OCI-LY7 (cell line): ENCODE results near the gene JCHAIN. TPM values are rescaled to one million over a fixed set of nuclear protein-coding genes. Genes with fewer than 3 reads are reported as not detected.

Experiments
- BruUV-seq: library from RNA; stranded (reverse); fragments of 400-500 nt; replicated peaks from 2 replicates; lab custom pipeline; 2021; lab: Mats Ljungman, UMichigan
- CTCF ChIA-PET: fragments of 300-600 bp; sonication (Branson Sonifier 250); formaldehyde crosslinking; loops from one replicate; lab custom pipeline; 2022; ENCODE audit warnings: antibody characterized with exemption; ENCODE audit not compliant: unreplicated experiment; lab: Charles Lee
- POLR2A ChIA-PET: fragments of 300-600 bp; sonication (Branson Sonifier 250); formaldehyde crosslinking; loops from one replicate; lab custom pipeline; 2022; ENCODE audit warnings: antibody characterized with exemption; lab: Charles Lee
- DNase-seq: peaks from one replicate; pipeline ENCODE4 v3.0.0-alpha.2; 2015; ENCODE audit warnings: low spot score
- H2AFZ ChIP-seq: fragments of 200-600 bp; sonication (generic), shearing (Covaris generic); 2 replicates; pipeline ENCODE4 v1.6.1; 2014; ENCODE audit warnings: mild to moderate bottlenecking, antibody characterized with exemption, low read length, moderate library complexity
- H3K27ac ChIP-seq: fragments of 200-600 bp; sonication (generic); 2 replicates; pipeline ENCODE4 v1.5.1; 2014; ENCODE audit warnings: mixed run types, low read depth, mild to moderate bottlenecking, moderate library complexity, low read length, inconsistent platforms; ENCODE audit not compliant: poor library complexity, severe bottlenecking
- H3K36me3 ChIP-seq: fragments of 200-600 bp; sonication (generic); 2 replicates; pipeline ENCODE4 v1.6.1; 2014; ENCODE audit warnings: mild to moderate bottlenecking, antibody characterized with exemption, low read length, moderate library complexity, mixed read lengths; ENCODE audit not compliant: insufficient read depth
- H3K4me1 ChIP-seq: fragments of 200-600 bp; sonication (generic); 2 replicates; pipeline ENCODE4 v1.5.1; 2014; ENCODE audit warnings: mild to moderate bottlenecking, low read length; ENCODE audit not compliant: insufficient read depth, poor library complexity, severe bottlenecking
- H3K4me2 ChIP-seq: fragments of 200-600 bp; sonication (generic); 2 replicates; pipeline ENCODE4 v1.6.1; 2014; ENCODE audit warnings: mild to moderate bottlenecking, low read length
- H3K4me3 ChIP-seq: fragments of 200-600 bp; sonication (generic); 2 replicates; pipeline ENCODE4 v1.5.1; 2014; ENCODE audit warnings: mild to moderate bottlenecking, low read depth, low read length; ENCODE audit not compliant: poor library complexity, severe bottlenecking
- H3K79me2 ChIP-seq: fragments of 200-600 bp; sonication (generic); 2 replicates; pipeline ENCODE4 v1.6.1; 2016; ENCODE audit warnings: low read depth, mild to moderate bottlenecking, low read length, moderate library complexity, mixed read lengths; ENCODE audit not compliant: insufficient read depth
- H3K9me2 ChIP-seq: fragments of 200-600 bp; sonication (generic); 2 replicates; pipeline ENCODE4 v1.6.1; 2016; ENCODE audit warnings: mild to moderate bottlenecking, low read length, mixed read lengths; ENCODE audit not compliant: insufficient read depth
- H3K9me3 ChIP-seq: fragments of 200-600 bp; sonication (generic); 2 replicates; pipeline ENCODE4 v1.6.1; 2014; ENCODE audit warnings: mild to moderate bottlenecking, mixed run types, low read length, mixed read lengths
- H4K20me1 ChIP-seq: fragments of 200-600 bp; sonication (generic); 2 replicates; pipeline ENCODE4 v1.6.1; 2014; ENCODE audit warnings: mild to moderate bottlenecking, antibody characterized with exemption, low read length, moderate library complexity, mixed read lengths; ENCODE audit not compliant: insufficient read depth
- CTCF ChIP-seq: fragments of 200-600 bp; sonication (generic); conservative IDR thresholded peaks from 2 replicates; pipeline ENCODE4 v1.5.1; 2014; ENCODE audit warnings: mild to moderate bottlenecking, antibody characterized with exemption, low read length, moderate library complexity, mixed read lengths
- EZH2phosphoT487 ChIP-seq: fragments of 200-600 bp; sonication (generic); IDR thresholded peaks from 2 replicates; pipeline ENCODE4 v1.6.1; 2018; ENCODE audit warnings: low read depth, borderline replicate concordance, mild to moderate bottlenecking, mixed run types, antibody characterized with exemption, low read length, moderate library complexity, mixed read lengths
- intact Hi-C: fragments of 100-400 bp; cut with micrococcal nuclease; formaldehyde crosslinking; loops from one replicate; pipeline ENCODE4 v1.10.0; 2022; ENCODE audit not compliant: unreplicated experiment
- total RNA-seq, 2 experiments: library from RNA; depleted of rRNA in 1 of 2; stranded (reverse); fragments of >200 nt in 1 of 2; shearing (Covaris generic) in 1 of 2; gene quantifications; 2 replicates each; pipeline ENCODE4 v1.2.3, GENCODE V29; 2014 to 2022

JCHAIN gene
- total RNA-seq, 2 experiments from 2014 or later: 1,492 to 1,542 TPM

GRCh38 chr4:70704931-70705182, 38.5 kb upstream of the JCHAIN start:
- ChIA-PET CTCF (interaction anchor here (1.6 to 3.9 kb wide), 2 partner anchors 30 to 53 kb away, joined by 3 to 18 read pairs; no protein-coding TSS in a partner anchor), POLR2A (interaction anchor here (0.6 to 9.7 kb wide), 10 partner anchors 14 to 62 kb away, joined by 3 to 127 read pairs (median 6); partner anchors contain the start of gene UTP3)
- H3K4me1 ChIP-seq: peaks cover 35% of the 10 kb centered on the region
- TF ChIP-seq EZH2phosphoT487 (no peak), CTCF (no peak)
- H3K79me2 ChIP-seq: peaks cover 29% of the 10 kb centered on the region; the same call in 1 of the 2 replicates
- H3K36me3 ChIP-seq: no peaks in the 10 kb centered on the region
- no TSS peak for BruUV-seq
- intact Hi-C loops: loop anchor here (1.0 to 5.0 kb wide), 7 partner anchors 17 to 287 kb away; partner anchors contain the start of genes DCK, GRSF1 and UTP3
- H2AFZ ChIP-seq: peak overlapping the region; percentile 76; the same call in 1 of the 2 replicates
- H3K4me2 ChIP-seq: peak overlapping the region; percentile 89
- no peaks in the 10 kb centered on the region for H3K9me3 ChIP-seq
- peak overlapping the region; percentile 77 for H3K27ac ChIP-seq
- no peak for DNase-seq
- no peaks in the 10 kb centered on the region for H4K20me1 ChIP-seq
- H3K4me3 ChIP-seq: peak overlapping the region; percentile 90
- H3K9me2 ChIP-seq: no peaks in the 10 kb centered on the region

- no peaks in the 10 kb centered on the region for H3K36me3 ChIP-seq
- H3K9me3 ChIP-seq: no peaks in the 10 kb centered on the region
- H3K4me3 ChIP-seq: peak overlapping the region; percentile 90
- peak overlapping the region; percentile 77 for H3K27ac ChIP-seq
- H3K4me2 ChIP-seq: peak overlapping the region; percentile 89
- H3K4me1 ChIP-seq: peaks cover 30% of the 10 kb centered on the region
- ChIA-PET POLR2A (interaction anchor here (0.6 to 9.7 kb wide), 21 partner anchors 10 to 290 kb away, joined by 3 to 127 read pairs (median 4); partner anchors contain the start of genes JCHAIN and UTP3), CTCF (interaction anchor here (0.6 to 3.9 kb wide), 6 partner anchors 14 to 205 kb away, joined by 3 to 18 read pairs (median 6); no protein-coding TSS in a partner anchor)
- intact Hi-C loops: loop anchor here (1.0 to 2.0 kb wide), 6 partner anchors 16 to 134 kb away; partner anchors contain the start of genes GRSF1 and UTP3
- H3K9me2 ChIP-seq: no peaks in the 10 kb centered on the region
- H4K20me1 ChIP-seq: no peaks in the 10 kb centered on the region
- TF ChIP-seq CTCF: peak; percentile 71
- TF ChIP-seq EZH2phosphoT487: no peak
- no TSS peak for BruUV-seq
- peak overlapping the region; percentile 76 for H2AFZ ChIP-seq
- peak; percentile 85 for DNase-seq
- peaks cover 29% of the 10 kb centered on the region; the same call in 1 of the 2 replicates for H3K79me2 ChIP-seq
Measured at GRCh38 chr4:70704215-70704930, 38.1 kb upstream of the JCHAIN start.
